ENCODE results near the gene OTOL1. TPM values are rescaled to one million over a fixed set of nuclear protein-coding genes. Genes with fewer than 3 reads are reported as not detected.

Gene OTOL1
- total RNA-seq, result not detected

DNA sequence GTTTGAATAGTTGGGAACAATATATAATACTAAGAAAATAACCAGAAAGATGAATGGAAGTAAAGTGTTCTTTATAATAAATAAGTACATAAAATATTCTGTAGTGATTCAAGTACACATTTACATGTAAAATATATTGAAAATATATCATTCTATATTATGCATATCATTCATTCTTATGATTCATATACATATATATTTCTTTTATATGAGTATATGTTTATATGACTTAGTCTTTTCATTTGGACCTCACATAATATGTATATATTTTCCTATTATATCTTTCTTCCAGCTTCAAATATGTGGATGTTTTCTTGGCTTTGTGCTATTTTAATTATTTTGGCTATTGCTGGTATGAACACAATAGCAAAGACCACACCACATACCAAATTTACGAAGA is at the start of gene OTOL1:
OTOL1 (plus strand) TSS at position 301 of the 400 bp plus-strand sequence; CDS start at position 301, 0 bp downstream.
- TF ChIP-seq, protein P1, sequence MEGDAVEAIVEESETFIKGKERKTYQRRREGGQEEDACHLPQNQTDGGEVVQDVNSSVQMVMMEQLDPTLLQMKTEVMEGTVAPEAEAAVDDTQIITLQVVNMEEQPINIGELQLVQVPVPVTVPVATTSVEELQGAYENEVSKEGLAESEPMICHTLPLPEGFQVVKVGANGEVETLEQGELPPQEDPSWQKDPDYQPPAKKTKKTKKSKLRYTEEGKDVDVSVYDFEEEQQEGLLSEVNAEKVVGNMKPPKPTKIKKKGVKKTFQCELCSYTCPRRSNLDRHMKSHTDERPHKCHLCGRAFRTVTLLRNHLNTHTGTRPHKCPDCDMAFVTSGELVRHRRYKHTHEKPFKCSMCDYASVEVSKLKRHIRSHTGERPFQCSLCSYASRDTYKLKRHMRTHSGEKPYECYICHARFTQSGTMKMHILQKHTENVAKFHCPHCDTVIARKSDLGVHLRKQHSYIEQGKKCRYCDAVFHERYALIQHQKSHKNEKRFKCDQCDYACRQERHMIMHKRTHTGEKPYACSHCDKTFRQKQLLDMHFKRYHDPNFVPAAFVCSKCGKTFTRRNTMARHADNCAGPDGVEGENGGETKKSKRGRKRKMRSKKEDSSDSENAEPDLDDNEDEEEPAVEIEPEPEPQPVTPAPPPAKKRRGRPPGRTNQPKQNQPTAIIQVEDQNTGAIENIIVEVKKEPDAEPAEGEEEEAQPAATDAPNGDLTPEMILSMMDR (IDR thresholded peaks at IDR 0.05), result no peak
- no peak for TF ChIP-seq POLR2AphosphoS5 (IDR thresholded peaks at IDR 0.05; ENCODE audit: insufficient read depth in 1 of 2, low read depth in 1 of 2)
- Histone ChIP-seq H3K27me3 (no peaks in the 10 kb centered on the region), H3K4me3 (no peak within 1 kb of the TSS), H3K4me1 (no peaks in the 10 kb centered on the region), H3K36me3 (no peaks in the 10 kb centered on the region), H3K9me3 (no peaks in the 10 kb centered on the region), H3K27ac (no peak within 1 kb of the TSS)
- intact Hi-C loops (cut with DNase I), result no loop called here
- DNase-seq (ENCODE audit: extremely low spot score in 2 of 2), result no peak

- no peak for DNase-seq (ENCODE audit: extremely low spot score in 2 of 2)
- intact Hi-C loops (cut with DNase I), result no loop called here
- Histone ChIP-seq H3K27ac (no peak overlapping the region), H3K4me3 (no peak overlapping the region), H3K9me3 (no peaks in the 10 kb centered on the region), H3K27me3 (no peaks in the 10 kb centered on the region), H3K4me1 (no peaks in the 10 kb centered on the region), H3K36me3 (no peaks in the 10 kb centered on the region)
- TF ChIP-seq, protein P1 (IDR thresholded peaks at IDR 0.05), result no peak
- no peak for TF ChIP-seq POLR2AphosphoS5 (IDR thresholded peaks at IDR 0.05; ENCODE audit: insufficient read depth in 1 of 2, low read depth in 1 of 2)
- TF ChIP-seq POLR2A (IDR thresholded peaks at IDR 0.05), result no peak
These were observed 46.8 kb upstream of the OTOL1 start for GRCh38 chr3:161449785-161450184.

DNA sequence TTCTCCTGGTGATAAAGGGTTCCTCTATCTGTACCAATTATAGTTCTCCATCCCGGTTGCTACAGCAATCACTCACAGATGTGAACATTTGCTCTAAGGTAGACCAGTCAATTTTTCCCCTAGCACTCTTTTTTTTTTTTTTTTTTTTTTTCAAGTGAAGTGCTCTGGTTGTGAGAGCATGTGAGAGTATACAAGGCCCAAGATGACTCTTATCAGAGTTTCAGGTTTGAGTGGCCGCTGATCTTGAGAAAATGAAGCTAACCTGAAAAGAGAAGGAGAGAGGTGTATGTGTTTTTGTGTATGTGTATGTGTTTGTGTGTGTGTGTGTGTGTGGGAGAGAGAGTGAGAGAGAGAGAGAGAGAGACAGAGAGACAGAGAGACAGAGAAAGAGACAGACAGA is 44.4 kb upstream of the OTOL1 start:
- intact Hi-C loops (cut with DNase I), result no loop called here
- no peaks in the 10 kb centered on the region for H3K9me3 ChIP-seq
- no peaks in the 10 kb centered on the region for H3K4me1 ChIP-seq
- H3K4me3 ChIP-seq, result no peak overlapping the region
- H3K27ac ChIP-seq, result no peak overlapping the region
- TF ChIP-seq, protein P1 (IDR thresholded peaks at IDR 0.05), result no peak
- no peak for TF ChIP-seq POLR2AphosphoS5 (IDR thresholded peaks at IDR 0.05; ENCODE audit: insufficient read depth in 1 of 2, low read depth in 1 of 2)
- no peak for TF ChIP-seq POLR2A (IDR thresholded peaks at IDR 0.05)
- DNase-seq (ENCODE audit: extremely low spot score in 2 of 2), result no peak
- no peaks in the 10 kb centered on the region for H3K36me3 ChIP-seq
- H3K27me3 ChIP-seq, result no peaks in the 10 kb centered on the region

DNA sequence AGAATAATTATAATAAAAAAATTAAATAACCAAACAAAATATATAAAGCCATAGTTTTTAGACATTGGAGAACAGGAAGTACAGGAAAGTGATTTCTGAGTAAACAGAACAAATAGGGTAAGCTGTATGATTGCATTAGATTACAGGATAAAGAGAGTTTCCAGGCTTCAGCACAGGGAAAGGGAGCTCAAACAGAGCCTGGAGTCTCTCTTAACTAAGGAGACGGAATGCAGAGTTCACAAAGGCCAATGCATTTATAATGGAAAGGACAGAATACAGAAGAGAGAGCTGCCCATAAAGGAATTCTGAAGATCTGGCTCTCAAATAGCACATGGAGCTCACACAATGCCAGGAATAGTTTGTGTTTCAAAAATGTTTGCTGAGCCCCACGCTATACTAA is 42.0 kb upstream of the OTOL1 start:
- intact Hi-C loops (cut with DNase I), result no loop called here
- no peak overlapping the region for H3K4me3 ChIP-seq
- no peaks in the 10 kb centered on the region for H3K36me3 ChIP-seq
- no peaks in the 10 kb centered on the region for H3K9me3 ChIP-seq
- no peaks in the 10 kb centered on the region for H3K27me3 ChIP-seq
- no peak for TF ChIP-seq POLR2AphosphoS5 (IDR thresholded peaks at IDR 0.05; ENCODE audit: insufficient read depth in 1 of 2, low read depth in 1 of 2)
- TF ChIP-seq, protein P1 (IDR thresholded peaks at IDR 0.05), result no peak
- TF ChIP-seq POLR2A (IDR thresholded peaks at IDR 0.05), result no peak
- no peak overlapping the region for H3K27ac ChIP-seq
- H3K4me1 ChIP-seq, result no peaks in the 10 kb centered on the region
- DNase-seq (ENCODE audit: extremely low spot score in 2 of 2), result no peak

DNA sequence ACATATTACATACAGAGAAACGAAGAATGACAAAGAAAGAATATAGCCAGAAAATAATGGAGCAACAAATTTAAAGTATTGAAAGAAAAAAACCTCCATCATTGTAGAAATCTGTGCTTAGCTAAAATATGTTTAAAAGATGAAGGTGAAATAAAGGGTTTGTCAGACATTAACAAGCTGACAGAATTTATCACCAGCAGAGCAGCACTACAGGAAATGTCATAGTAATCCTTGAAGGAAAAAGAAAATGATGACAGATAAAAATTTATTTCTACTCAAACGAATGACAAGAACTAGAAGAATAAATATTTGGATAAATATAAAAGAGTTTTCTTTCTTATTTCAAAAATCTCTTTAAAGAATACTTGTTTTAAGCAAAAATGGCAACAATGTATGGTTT is 40.6 kb upstream of the OTOL1 start:
- intact Hi-C loops (cut with DNase I), result no loop called here

More for the DNA sequence above, 40.6 kb upstream of the OTOL1 start:
- Histone ChIP-seq H3K27ac (no peak overlapping the region), H3K4me1 (no peaks in the 10 kb centered on the region), H3K4me3 (no peak overlapping the region), H3K27me3 (no peaks in the 10 kb centered on the region), H3K36me3 (no peaks in the 10 kb centered on the region), H3K9me3 (no peaks in the 10 kb centered on the region)
- no peak for TF ChIP-seq POLR2AphosphoS5 (IDR thresholded peaks at IDR 0.05; ENCODE audit: insufficient read depth in 1 of 2, low read depth in 1 of 2)
- TF ChIP-seq, protein P1 (IDR thresholded peaks at IDR 0.05), result no peak
- TF ChIP-seq POLR2A (IDR thresholded peaks at IDR 0.05), result no peak
- DNase-seq (ENCODE audit: extremely low spot score in 2 of 2), result no peak
